HPDE6-E6E7 (cell line): ENCODE measurements around the gene INTS1.
A peak's percentile ranks its signal among the peaks of the same experiment; 100 is the strongest.

ENCODE experiments used
- DNase-seq: peaks from one replicate; pipeline ENCODE4 v3.0.0; 2011; ENCODE audit warnings: missing footprints; ENCODE audit errors: extremely low spot score

Gene INTS1

GRCh38 chr7:1486571-1486970 lies 17.6 kb downstream of the INTS1 start:
- no peak for DNase-seq

- DNase-seq = no peak
Observed at GRCh38 chr7:1485156-1485555, 19.0 kb downstream of the INTS1 start.

GRCh38 chr7:1484569-1484968 lies 19.6 kb downstream of the INTS1 start:
- DNase-seq = no peak

- no peak for DNase-seq
Observed at GRCh38 chr7:1483536-1484505, 20.4 kb downstream of the INTS1 start.

GRCh38 chr7:1483079-1483478 lies 21.1 kb downstream of the INTS1 start:
- no peak for DNase-seq

GRCh38 chr7:1481300-1481699 lies 22.9 kb downstream of the INTS1 start:
- DNase-seq = no peak

- no peak for DNase-seq
Observed at GRCh38 chr7:1480670-1481069, 23.5 kb downstream of the INTS1 start.

- DNase-seq = no peak
Observed at GRCh38 chr7:1479287-1479686, 24.9 kb downstream of the INTS1 start.

GRCh38 chr7:1478480-1478879 lies 25.7 kb downstream of the INTS1 start:
- no peak for DNase-seq

- DNase-seq = no peak
Observed at GRCh38 chr7:1476859-1477258, 27.3 kb downstream of the INTS1 start.

- DNase-seq = no peak
Observed at GRCh38 chr7:1475991-1476390, 28.2 kb downstream of the INTS1 start.

- no peak for DNase-seq
Observed at GRCh38 chr7:1475393-1475792, 28.8 kb downstream of the INTS1 start.

GRCh38 chr7:1474736-1475135 lies 29.5 kb downstream of the INTS1 start:
- no peak for DNase-seq

- DNase-seq = peak; percentile 90
Observed at GRCh38 chr7:1473864-1474512, 30.2 kb downstream of the INTS1 start.

- no peak for DNase-seq
Observed at GRCh38 chr7:1470901-1471300, 33.3 kb downstream of the INTS1 start.

GRCh38 chr7:1468643-1469298 lies 35.4 kb downstream of the INTS1 start:
- DNase-seq = no peak

GRCh38 chr7:1468203-1468602 lies 36.0 kb downstream of the INTS1 start:
- DNase-seq = no peak

GRCh38 chr7:1466524-1467271 lies 37.5 kb downstream of the INTS1 start:
- no peak for DNase-seq

GRCh38 chr7:1464694-1465093 lies 39.5 kb downstream of the INTS1 start:
- no peak for DNase-seq

- DNase-seq = no peak
Observed at GRCh38 chr7:1463676-1464223, 40.4 kb downstream of the INTS1 start.

GRCh38 chr7:1461646-1462375 lies 42.4 kb downstream of the INTS1 start:
- no peak for DNase-seq
